ENCODE measurements around the gene PLA2R1.

The PLA2R1 gene

DNA sequence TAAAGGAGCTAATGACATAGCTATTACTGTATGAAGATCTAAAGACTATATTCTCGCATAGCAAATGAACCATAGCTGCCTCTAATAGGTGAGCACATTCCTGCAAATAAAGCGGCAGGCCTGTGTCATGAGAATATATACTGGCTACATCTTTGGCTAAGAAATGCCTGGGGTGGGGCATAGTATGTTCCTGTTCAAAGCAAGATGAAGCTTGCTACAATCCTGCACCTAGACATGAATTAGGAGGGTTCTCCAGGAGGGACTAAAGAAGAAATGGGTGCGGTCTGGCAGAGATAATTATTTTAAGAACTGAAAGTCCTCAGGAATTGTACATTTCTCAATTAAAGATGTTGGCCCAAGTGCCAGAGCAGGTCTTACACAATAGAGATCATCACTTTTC is 46.8 kb upstream of the PLA2R1 start:
- Histone ChIP-seq H3F3A (ENCODE audit: control insufficient read depth, insufficient read depth) (no peaks in the 10 kb centered on the region), H3K4me2 (ENCODE audit: low read length) (no peak overlapping the region), H3K4me1 (ENCODE audit: control insufficient read depth, low read length) (no peaks in the 10 kb centered on the region), H3K27me3 (ENCODE audit: control insufficient read depth, low read length) (peaks cover 11% of the 10 kb centered on the region), H3K9me3 (ENCODE audit: control insufficient read depth, insufficient read depth, low read length) (no peaks in the 10 kb centered on the region), H3K9me2 (replicated peaks; ENCODE audit: control insufficient read depth, low read length) (no peaks in the 10 kb centered on the region), H3K4me3 (ENCODE audit: low read length) (no peak overlapping the region), H3K36me3 (ENCODE audit: control insufficient read depth, low read length) (no peaks in the 10 kb centered on the region), H3K79me2 (ENCODE audit: control insufficient read depth, low read length) (no peaks in the 10 kb centered on the region), H4K20me1 (ENCODE audit: control insufficient read depth, insufficient read depth, low read depth, low read length) (no peaks in the 10 kb centered on the region), H3K27ac (ENCODE audit: low read depth, low read length) (no peak overlapping the region)
- TF ChIP-seq, protein P1, sequence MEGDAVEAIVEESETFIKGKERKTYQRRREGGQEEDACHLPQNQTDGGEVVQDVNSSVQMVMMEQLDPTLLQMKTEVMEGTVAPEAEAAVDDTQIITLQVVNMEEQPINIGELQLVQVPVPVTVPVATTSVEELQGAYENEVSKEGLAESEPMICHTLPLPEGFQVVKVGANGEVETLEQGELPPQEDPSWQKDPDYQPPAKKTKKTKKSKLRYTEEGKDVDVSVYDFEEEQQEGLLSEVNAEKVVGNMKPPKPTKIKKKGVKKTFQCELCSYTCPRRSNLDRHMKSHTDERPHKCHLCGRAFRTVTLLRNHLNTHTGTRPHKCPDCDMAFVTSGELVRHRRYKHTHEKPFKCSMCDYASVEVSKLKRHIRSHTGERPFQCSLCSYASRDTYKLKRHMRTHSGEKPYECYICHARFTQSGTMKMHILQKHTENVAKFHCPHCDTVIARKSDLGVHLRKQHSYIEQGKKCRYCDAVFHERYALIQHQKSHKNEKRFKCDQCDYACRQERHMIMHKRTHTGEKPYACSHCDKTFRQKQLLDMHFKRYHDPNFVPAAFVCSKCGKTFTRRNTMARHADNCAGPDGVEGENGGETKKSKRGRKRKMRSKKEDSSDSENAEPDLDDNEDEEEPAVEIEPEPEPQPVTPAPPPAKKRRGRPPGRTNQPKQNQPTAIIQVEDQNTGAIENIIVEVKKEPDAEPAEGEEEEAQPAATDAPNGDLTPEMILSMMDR (IDR thresholded peaks at IDR 0.05; ENCODE audit: low read depth, low read length, poor library complexity, severe bottlenecking), result no peak

DNA sequence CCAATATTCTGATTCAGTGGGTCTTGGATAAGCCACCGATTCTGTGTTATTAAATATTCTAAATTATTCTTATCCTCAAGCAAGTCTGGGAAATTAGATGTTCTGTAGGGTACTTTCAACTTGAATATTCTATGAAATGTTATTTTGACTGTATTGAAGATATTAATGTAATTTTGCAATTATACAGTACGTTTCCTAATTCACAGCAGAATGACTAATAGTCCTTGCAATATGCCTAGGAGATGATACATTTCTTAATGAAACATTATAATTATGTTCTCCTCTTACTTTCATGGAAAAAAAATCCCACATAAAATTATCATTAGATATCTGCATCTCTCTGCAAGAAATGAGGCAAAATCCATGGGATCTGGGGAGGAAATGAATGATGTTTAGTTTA is 46.2 kb upstream of the PLA2R1 start:
- Histone ChIP-seq H3K27me3 (ENCODE audit: control insufficient read depth, low read length) (peaks cover 13% of the 10 kb centered on the region), H3K79me2 (ENCODE audit: control insufficient read depth, low read length) (no peaks in the 10 kb centered on the region), H3K4me1 (ENCODE audit: control insufficient read depth, low read length) (no peaks in the 10 kb centered on the region), H3K9me2 (replicated peaks; ENCODE audit: control insufficient read depth, low read length) (no peaks in the 10 kb centered on the region), H4K20me1 (ENCODE audit: control insufficient read depth, insufficient read depth, low read depth, low read length) (no peaks in the 10 kb centered on the region), H3K9me3 (ENCODE audit: control insufficient read depth, insufficient read depth, low read length) (no peaks in the 10 kb centered on the region), H3F3A (ENCODE audit: control insufficient read depth, insufficient read depth) (no peaks in the 10 kb centered on the region), H3K4me2 (ENCODE audit: low read length) (no peak overlapping the region), H3K36me3 (ENCODE audit: control insufficient read depth, low read length) (no peaks in the 10 kb centered on the region), H3K27ac (ENCODE audit: low read depth, low read length) (no peak overlapping the region), H3K4me3 (ENCODE audit: low read length) (no peak overlapping the region)
- no peak for TF ChIP-seq EZH2phosphoT487 (IDR thresholded peaks at IDR 0.05; ENCODE audit: borderline replicate concordance, low read length)
- TF ChIP-seq, protein P1 (IDR thresholded peaks at IDR 0.05; ENCODE audit: low read depth, low read length, poor library complexity, severe bottlenecking), result no peak

DNA sequence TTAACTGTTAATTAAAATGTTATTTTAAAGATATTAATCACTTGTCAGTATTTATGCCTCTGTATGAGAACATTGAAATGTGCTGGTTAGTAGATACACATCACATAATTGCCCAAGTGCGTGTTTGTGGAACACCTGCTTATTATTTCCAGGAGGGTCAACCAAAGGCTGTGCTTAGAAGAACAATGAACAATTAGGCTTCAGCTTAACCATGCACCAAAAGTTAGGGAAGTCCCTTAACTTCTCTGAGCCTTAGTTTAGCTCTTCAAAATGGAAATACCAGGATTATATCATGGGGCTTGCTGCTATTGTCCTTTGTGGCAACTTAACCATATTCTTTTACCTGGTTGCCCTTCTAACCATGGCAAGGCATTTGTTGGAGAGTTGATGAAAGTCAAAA is 43.0 kb upstream of the PLA2R1 start:
- no peak overlapping the region for H3K27ac ChIP-seq (ENCODE audit: low read depth, low read length)
- no peaks in the 10 kb centered on the region for H3K36me3 ChIP-seq (ENCODE audit: control insufficient read depth, low read length)
- H3K4me3 ChIP-seq (ENCODE audit: low read length), result no peak overlapping the region
- H3K4me2 ChIP-seq (ENCODE audit: low read length), result no peak overlapping the region
- no peaks in the 10 kb centered on the region for H3K9me2 ChIP-seq (replicated peaks; ENCODE audit: control insufficient read depth, low read length)
- no peaks in the 10 kb centered on the region for H3K9me3 ChIP-seq (ENCODE audit: control insufficient read depth, insufficient read depth, low read length)
- H3K27me3 ChIP-seq (ENCODE audit: control insufficient read depth, low read length), result peaks cover 10% of the 10 kb centered on the region
- H3K79me2 ChIP-seq (ENCODE audit: control insufficient read depth, low read length), result no peaks in the 10 kb centered on the region
- H4K20me1 ChIP-seq (ENCODE audit: control insufficient read depth, insufficient read depth, low read depth, low read length), result no peaks in the 10 kb centered on the region
- no peak for TF ChIP-seq EZH2phosphoT487 (IDR thresholded peaks at IDR 0.05; ENCODE audit: borderline replicate concordance, low read length)
- TF ChIP-seq, protein P1 (IDR thresholded peaks at IDR 0.05; ENCODE audit: low read depth, low read length, poor library complexity, severe bottlenecking), result no peak
- no peaks in the 10 kb centered on the region for H3K4me1 ChIP-seq (ENCODE audit: control insufficient read depth, low read length)
- H3F3A ChIP-seq (ENCODE audit: control insufficient read depth, insufficient read depth), result no peaks in the 10 kb centered on the region

DNA sequence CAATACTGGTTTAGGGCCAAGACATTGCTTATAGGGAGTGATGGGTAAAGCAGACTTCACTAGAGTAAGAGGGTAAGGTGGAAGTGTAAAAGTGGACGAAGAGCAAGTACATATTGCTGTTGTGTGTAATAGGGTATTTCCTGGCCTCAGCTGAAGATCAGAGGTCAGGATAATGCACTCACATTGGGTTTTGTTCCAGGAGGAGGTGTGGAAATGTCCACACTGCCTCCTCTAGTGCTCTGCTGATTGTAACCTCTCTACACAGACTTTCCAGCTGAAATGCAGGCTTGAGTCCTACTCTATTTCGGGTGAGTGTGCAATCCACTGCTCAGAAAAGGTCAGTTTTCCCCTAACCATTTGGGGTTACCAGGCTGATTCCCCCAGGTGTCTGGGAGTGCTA is 41.7 kb upstream of the PLA2R1 start:
- H3K79me2 ChIP-seq (ENCODE audit: control insufficient read depth, low read length), result no peaks in the 10 kb centered on the region
- H3K4me1 ChIP-seq (ENCODE audit: control insufficient read depth, low read length), result no peaks in the 10 kb centered on the region
- H3K9me2 ChIP-seq (replicated peaks; ENCODE audit: control insufficient read depth, low read length), result no peaks in the 10 kb centered on the region
- peaks cover 10% of the 10 kb centered on the region for H3K27me3 ChIP-seq (ENCODE audit: control insufficient read depth, low read length)
- no peaks in the 10 kb centered on the region for H4K20me1 ChIP-seq (ENCODE audit: control insufficient read depth, insufficient read depth, low read depth, low read length)
- H3K27ac ChIP-seq (ENCODE audit: low read depth, low read length), result no peak overlapping the region
- no peak overlapping the region for H3K4me3 ChIP-seq (ENCODE audit: low read length)
- no peaks in the 10 kb centered on the region for H3F3A ChIP-seq (ENCODE audit: control insufficient read depth, insufficient read depth)
- H3K36me3 ChIP-seq (ENCODE audit: control insufficient read depth, low read length), result no peaks in the 10 kb centered on the region
- TF ChIP-seq EZH2phosphoT487 (IDR thresholded peaks at IDR 0.05; ENCODE audit: borderline replicate concordance, low read length), result no peak
- TF ChIP-seq, protein P1 (IDR thresholded peaks at IDR 0.05; ENCODE audit: low read depth, low read length, poor library complexity, severe bottlenecking), result no peak
- H3K9me3 ChIP-seq (ENCODE audit: control insufficient read depth, insufficient read depth, low read length), result no peaks in the 10 kb centered on the region
- H3K4me2 ChIP-seq (ENCODE audit: low read length), result no peak overlapping the region
